DND-41 (cell line): ENCODE data around the gene NAPB.

Experiments used
- ATAC-seq: fragments of 200-7000 bp; cut with Tn5 transposase; 3 replicates; pipeline ENCODE4 v1.9.1; 2021; ENCODE audit warnings: low read depth; ENCODE audit not compliant: insufficient read depth
- DNase-seq: peaks from one replicate; pipeline ENCODE4 v3.0.0-alpha.2; 2020
- H2AFZ ChIP-seq: 2 replicates; pipeline ENCODE4 v1.6.0; 2012; ENCODE audit warnings: low read depth, low read length
- H3K27ac ChIP-seq: 2 replicates; pipeline ENCODE4 v1.5.1; 2012; ENCODE audit warnings: low read length, inconsistent platforms
- H3K27me3 ChIP-seq: fragments of 200-600 bp; sonication (generic); 2 replicates; pipeline ENCODE4 v1.6.0; 2012; ENCODE audit warnings: low read length, mild to moderate bottlenecking, inconsistent platforms; ENCODE audit not compliant: insufficient read depth, poor library complexity
- H3K36me3 ChIP-seq: 2 replicates; pipeline ENCODE4 v1.5.1; 2012; ENCODE audit warnings: low read length, inconsistent platforms; ENCODE audit not compliant: insufficient read depth
- H3K4me1 ChIP-seq: 2 replicates; pipeline ENCODE4 v1.5.1; 2012; ENCODE audit warnings: mild to moderate bottlenecking, low read length; ENCODE audit not compliant: insufficient read depth
- H3K4me2 ChIP-seq: 2 replicates; pipeline ENCODE4 v1.6.0; 2012; ENCODE audit warnings: mild to moderate bottlenecking, moderate library complexity, low read length, inconsistent platforms; ENCODE audit not compliant: insufficient read depth
- H3K4me3 ChIP-seq, 2 experiments: fragments of 200-600 bp in 1 of 2; shearing (Covaris generic) in 1 of 2; 2 replicates each; pipeline ENCODE4 v1.5.1; 2012 to 2016; ENCODE audit warnings: inconsistent platforms in 2 of 2, low read length in 2 of 2, mild to moderate bottlenecking in 2 of 2, low read depth in 1 of 2, moderate library complexity in 1 of 2
- H3K79me2 ChIP-seq: 2 replicates; pipeline ENCODE4 v1.6.0; 2012; ENCODE audit warnings: low read length, inconsistent platforms; ENCODE audit not compliant: insufficient read depth
- H3K9ac ChIP-seq: 2 replicates; pipeline ENCODE4 v1.6.0; 2012; ENCODE audit warnings: low read depth, mild to moderate bottlenecking, inconsistent platforms, low read length, moderate library complexity
- H3K9me3 ChIP-seq: 2 replicates; pipeline ENCODE4 v1.5.1; 2012; ENCODE audit warnings: low read length, moderate library complexity, mild to moderate bottlenecking, inconsistent platforms; ENCODE audit not compliant: insufficient read depth, severe bottlenecking
- H4K20me1 ChIP-seq: 2 replicates; pipeline ENCODE4 v1.6.0; 2012; ENCODE audit warnings: low read length; ENCODE audit not compliant: insufficient read depth
- EZH2 ChIP-seq: IDR thresholded peaks from 3 replicates; pipeline ENCODE4 v1.6.1; 2012; ENCODE audit warnings: borderline replicate concordance, low read depth, mild to moderate bottlenecking, moderate library complexity, low read length, inconsistent platforms; ENCODE audit not compliant: severe bottlenecking
- TF ChIP-seq, protein P1 (sequence below): IDR thresholded peaks from 2 replicates; pipeline ENCODE4 v1.5.1; 2012; ENCODE audit warnings: borderline replicate concordance, low read length, moderate library complexity, mild to moderate bottlenecking; ENCODE audit not compliant: poor library complexity, severe bottlenecking; ENCODE audit errors: extremely low read depth

Gene NAPB

GRCh38 chr20:23346002-23346401 lies 75.3 kb downstream of the NAPB start:
- DNase-seq (no peak), ATAC-seq (no peak)
- no peaks in the 10 kb centered on the region; the same call in 1 of the 2 replicates for H3K36me3 ChIP-seq
- H3K4me3 ChIP-seq: no peak overlapping the region
- no peak overlapping the region for H2AFZ ChIP-seq
- H3K27me3 ChIP-seq: no peaks in the 10 kb centered on the region
- no peak overlapping the region for H3K4me2 ChIP-seq
- H3K9me3 ChIP-seq: no peaks in the 10 kb centered on the region
- H3K79me2 ChIP-seq: peaks cover 9% of the 10 kb centered on the region
- H3K27ac ChIP-seq: no peak overlapping the region
- TF ChIP-seq, protein P1, sequence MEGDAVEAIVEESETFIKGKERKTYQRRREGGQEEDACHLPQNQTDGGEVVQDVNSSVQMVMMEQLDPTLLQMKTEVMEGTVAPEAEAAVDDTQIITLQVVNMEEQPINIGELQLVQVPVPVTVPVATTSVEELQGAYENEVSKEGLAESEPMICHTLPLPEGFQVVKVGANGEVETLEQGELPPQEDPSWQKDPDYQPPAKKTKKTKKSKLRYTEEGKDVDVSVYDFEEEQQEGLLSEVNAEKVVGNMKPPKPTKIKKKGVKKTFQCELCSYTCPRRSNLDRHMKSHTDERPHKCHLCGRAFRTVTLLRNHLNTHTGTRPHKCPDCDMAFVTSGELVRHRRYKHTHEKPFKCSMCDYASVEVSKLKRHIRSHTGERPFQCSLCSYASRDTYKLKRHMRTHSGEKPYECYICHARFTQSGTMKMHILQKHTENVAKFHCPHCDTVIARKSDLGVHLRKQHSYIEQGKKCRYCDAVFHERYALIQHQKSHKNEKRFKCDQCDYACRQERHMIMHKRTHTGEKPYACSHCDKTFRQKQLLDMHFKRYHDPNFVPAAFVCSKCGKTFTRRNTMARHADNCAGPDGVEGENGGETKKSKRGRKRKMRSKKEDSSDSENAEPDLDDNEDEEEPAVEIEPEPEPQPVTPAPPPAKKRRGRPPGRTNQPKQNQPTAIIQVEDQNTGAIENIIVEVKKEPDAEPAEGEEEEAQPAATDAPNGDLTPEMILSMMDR: no peak
- TF ChIP-seq EZH2: no peak
- H3K4me1 ChIP-seq: peaks cover 10% of the 10 kb centered on the region
- 0 out of 2 replicates have a peak, but pooled peaks cover 2% of the 10 kb centered on the region for H4K20me1 ChIP-seq
- no peak overlapping the region for H3K9ac ChIP-seq

- Histone ChIP-seq H3K79me2 (peaks cover 4% of the 10 kb centered on the region), H3K27ac (no peak overlapping the region), H3K36me3 (no peaks in the 10 kb centered on the region), H3K27me3 (no peaks in the 10 kb centered on the region), H4K20me1 (no peaks in the 10 kb centered on the region), H2AFZ (no peak overlapping the region), H3K4me2 (no peak overlapping the region), H3K9ac (no peak overlapping the region), H3K9me3 (no peaks in the 10 kb centered on the region), H3K4me3 (no peak overlapping the region), H3K4me1 (peaks cover 7% of the 10 kb centered on the region)
- DNase-seq (no peak), ATAC-seq (no peak)
- TF ChIP-seq, protein P1: no peak
- TF ChIP-seq EZH2: no peak
Observed at GRCh38 chr20:23344336-23344735, 77.0 kb downstream of the NAPB start.

DNA sequence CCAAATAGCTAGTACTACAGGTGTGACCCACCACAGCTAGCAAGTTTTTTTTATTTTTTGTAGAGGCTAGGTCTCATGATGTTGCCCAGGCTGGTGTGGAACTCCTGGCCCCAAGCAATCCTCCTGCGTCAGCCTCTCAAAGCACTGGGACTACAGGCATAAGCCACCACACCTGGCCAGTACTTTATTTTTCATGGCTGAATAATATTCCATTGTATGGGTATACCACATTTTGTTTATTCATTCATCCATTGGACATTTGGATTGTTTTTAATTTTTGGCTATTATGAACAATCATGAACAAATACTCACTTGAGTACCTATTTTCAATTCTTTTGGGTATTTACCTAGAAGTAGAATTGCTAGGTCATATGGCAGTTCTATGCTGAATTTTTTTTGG lies 77.7 kb downstream of the NAPB start:
- no peak for DNase-seq
- Histone ChIP-seq H4K20me1 (no peaks in the 10 kb centered on the region), H3K9ac (no peak overlapping the region), H3K36me3 (no peaks in the 10 kb centered on the region), H2AFZ (no peak overlapping the region), H3K27me3 (no peaks in the 10 kb centered on the region), H3K79me2 (no peaks in the 10 kb centered on the region), H3K9me3 (no peaks in the 10 kb centered on the region), H3K4me2 (no peak overlapping the region), H3K27ac (no peak overlapping the region), H3K4me1 (no peaks in the 10 kb centered on the region), H3K4me3 (no peak overlapping the region)
- no peak for ATAC-seq
- TF ChIP-seq, protein P1: no peak
- no peak for TF ChIP-seq EZH2

- DNase-seq: no peak
- no peak for ATAC-seq
- no peak overlapping the region for H3K4me3 ChIP-seq
- no peaks in the 10 kb centered on the region for H3K36me3 ChIP-seq
- H2AFZ ChIP-seq: no peak overlapping the region
- TF ChIP-seq, protein P1: no peak
- no peak for TF ChIP-seq EZH2
- H3K4me2 ChIP-seq: no peak overlapping the region
- H3K27me3 ChIP-seq: no peaks in the 10 kb centered on the region
- no peaks in the 10 kb centered on the region for H3K9me3 ChIP-seq
- H4K20me1 ChIP-seq: no peaks in the 10 kb centered on the region
- H3K79me2 ChIP-seq: no peaks in the 10 kb centered on the region
- H3K27ac ChIP-seq: no peak overlapping the region
- no peak overlapping the region for H3K9ac ChIP-seq
- H3K4me1 ChIP-seq: no peaks in the 10 kb centered on the region
Observed at GRCh38 chr20:23341073-23341472, 80.2 kb downstream of the NAPB start.
